ENCODE results near the gene SPTBN4.
"Not testable (repeated sequence)": the region's sequence is repeated elsewhere in the genome, so short reads cannot be mapped to it uniquely, and the experiment has no call there.

Gene SPTBN4

DNA sequence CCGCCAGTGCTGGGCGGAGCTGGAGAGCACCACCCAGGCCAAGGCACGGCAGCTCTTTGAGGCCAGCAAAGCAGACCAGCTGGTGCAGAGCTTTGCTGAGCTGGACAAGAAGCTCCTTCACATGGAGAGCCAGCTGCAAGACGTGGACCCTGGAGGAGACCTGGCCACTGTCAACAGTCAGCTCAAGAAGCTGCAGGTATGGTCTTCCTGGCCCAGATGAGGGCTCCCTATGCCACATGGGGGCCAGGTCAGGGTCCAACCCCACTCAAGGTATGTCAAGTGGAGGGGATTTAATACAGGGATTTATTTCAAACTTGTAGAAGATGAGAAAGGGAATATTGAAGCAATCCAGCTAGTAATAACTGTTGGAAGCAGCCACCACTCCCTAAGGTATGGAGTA lies 67.3 kb downstream of the SPTBN4 start:
- DNase-seq: no peak

DNA sequence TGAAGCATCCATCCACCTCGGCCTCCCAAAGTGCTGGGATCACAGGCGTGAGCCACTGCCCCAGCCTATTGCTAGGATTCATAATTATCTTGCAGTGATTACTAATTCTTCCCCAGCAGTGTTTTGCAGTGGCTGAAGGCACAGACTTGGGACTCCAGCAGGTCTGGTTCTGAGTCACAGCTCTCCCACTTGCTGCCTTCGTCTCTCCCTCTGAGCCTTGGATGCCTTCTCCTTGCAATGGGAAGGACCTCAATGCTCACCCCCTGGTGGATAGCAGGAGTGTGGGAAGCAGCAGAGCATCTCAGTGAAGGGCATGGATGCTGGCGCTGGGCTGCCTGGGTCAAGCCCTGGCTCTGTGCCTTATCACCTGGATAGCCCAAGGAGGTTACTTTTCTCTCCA lies 72.3 kb downstream of the SPTBN4 start:
- no peak for DNase-seq

DNA sequence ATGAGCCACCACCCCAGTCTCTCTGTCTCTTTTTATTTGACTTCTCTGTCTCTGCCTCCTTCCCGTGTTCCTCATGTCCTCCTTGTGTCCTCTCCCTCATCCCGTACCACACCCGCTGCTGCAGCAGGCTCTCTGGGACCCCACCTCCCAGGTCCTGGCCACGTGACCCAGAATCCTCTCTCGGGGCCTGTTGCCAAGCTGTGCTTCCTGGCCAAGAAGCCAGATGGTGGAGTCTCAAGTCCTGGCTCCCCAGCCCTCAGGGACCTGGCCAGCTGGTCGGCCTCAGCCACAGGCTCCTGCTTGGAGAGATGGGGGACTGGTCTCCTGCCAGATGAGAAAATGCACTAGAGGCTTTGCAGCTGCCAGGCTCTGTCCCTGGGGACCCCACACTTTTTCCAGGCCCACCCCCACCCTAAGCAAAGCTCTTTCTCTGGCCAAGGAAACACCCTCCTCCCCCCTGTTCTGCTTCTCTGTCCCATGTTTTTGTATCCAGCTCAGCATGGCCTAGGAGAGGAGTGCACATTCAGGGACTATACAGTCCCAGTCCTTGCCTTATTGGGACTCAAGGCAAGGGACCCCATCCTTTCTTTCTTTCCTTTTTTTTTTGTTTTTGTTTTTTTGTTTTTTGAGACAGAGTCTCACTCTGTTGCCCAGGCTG lies 75.5 kb downstream of the SPTBN4 start:
- no peak for DNase-seq

DNA sequence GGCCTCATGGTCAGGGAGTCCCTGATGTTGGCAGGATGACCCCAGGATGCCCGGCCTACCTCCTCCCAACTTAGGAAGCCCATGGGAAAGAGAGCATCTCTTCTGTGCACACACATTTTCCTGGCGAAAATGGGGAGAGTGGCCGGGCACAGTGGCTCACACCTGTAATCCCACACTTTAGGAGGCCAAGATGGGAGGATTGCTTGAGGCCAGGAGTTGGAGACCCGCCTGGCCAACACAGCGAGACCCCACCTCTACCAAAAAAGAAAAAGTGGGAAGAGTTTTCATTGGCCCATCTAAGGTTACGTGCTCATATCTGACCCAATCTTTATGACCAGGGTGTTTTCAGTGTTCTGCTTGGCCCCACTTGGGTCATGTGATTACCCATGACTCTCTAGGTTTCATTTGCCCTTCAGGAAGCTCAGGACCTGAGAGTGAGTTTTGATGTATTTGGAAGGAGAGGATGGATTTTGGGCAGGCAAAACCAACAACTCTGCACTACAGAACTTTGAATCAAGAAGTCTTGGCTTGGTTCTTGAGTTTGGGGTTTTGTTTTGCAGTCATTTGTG lies 76.3 kb downstream of the SPTBN4 start:
- no peak for DNase-seq

DNA sequence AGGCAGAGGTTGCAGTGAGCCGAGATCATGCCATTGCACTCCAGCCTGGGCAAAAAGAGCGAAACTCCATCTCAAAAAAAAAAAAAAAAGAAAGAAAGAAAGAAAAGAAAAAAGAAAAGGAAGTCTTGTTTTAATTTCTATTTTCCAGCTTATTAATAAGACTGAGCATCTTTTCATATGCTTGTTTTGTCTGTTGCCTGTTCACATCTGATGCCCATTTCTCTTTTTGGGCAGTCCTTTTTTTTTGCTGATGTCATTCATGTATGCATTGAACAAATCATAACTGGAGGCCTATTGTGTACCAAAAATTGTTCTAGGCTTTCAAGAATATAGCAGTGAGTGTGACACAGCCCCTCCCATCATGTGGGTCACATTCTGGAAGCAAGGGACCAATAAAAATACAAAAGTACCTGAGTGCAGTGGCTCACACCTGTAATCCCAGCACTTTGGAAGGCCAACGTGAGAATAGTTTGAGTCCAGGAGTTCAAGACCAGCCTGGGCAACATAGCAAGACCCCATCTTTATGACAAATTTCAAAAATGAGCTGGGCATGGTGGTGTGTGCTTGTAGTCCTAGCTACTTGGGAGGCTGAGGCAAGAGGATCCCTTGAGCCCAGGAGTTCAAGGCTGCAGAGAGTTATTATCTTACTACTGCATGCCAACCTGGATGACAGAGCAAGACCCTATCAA lies 79.5 kb downstream of the SPTBN4 start:
- not testable (repeated sequence) for DNase-seq

DNA sequence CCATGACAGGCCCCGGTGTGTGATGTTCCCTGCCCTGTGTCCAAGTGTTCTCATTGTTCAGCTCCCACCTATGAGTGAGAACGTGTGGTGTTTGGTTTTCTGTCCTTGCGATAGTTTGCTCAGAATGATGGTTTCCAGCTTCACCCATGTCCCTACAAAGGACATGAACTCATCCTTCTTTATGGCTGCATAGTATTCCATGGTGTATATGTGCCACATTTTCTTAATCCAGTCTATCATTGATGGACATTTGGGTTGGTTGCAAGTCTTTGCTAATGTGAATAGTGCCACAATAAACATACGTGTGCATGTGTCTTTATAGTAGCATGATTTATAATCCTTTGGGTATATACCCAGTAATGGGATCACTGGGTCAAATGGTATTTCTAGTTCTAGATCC lies 80.4 kb downstream of the SPTBN4 start:
- DNase-seq: not testable (repeated sequence)

DNA sequence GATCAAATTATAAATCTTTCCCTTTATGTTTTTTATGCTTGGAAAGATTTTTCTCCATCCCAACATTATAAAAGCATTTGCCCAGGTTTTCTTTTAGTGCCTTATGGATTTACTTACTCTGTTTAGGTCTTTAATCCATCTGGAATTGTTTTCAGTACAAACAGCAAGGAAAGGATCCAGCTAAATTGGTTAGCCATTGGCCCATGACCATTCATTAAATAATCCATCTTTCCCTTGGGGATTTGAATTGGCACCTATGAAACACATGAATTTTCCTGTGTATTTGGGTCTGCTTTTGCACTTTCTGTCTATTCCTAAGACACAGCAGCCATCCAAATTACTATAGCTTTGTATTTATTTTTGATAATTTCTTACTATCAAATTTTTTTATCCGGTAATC lies 81.0 kb downstream of the SPTBN4 start:
- no peak for DNase-seq

DNA sequence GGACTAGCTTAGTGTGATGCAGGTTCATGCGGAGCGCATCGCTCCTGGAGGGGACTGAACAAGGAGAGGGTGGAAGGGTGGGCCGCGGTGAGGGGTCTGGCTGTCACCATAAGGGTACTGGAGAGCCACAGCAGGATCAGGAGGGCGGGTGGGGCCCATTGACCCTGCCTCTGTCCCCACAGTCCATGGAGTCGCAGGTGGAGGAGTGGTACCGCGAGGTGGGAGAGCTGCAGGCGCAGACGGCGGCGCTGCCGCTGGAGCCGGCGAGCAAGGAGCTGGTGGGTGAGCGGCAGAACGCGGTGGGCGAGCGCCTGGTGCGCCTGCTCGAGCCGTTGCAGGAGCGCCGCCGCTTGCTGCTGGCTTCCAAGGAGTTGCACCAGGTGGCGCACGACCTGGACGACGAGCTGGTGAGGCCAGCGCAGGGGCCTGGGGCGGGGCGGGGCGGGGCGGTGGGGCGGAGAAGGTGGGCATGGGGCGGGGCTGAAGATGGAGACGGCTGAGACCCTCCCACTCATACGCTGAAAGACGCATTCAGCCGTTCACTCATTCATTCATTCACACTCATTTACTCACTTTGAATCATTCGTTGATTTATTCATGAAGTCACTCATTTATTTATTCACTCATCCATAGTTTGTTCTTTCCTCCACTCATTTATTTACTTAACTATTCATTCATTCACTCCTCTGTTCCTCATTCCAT lies 82.4 kb downstream of the SPTBN4 start:
- peak; percentile 86 for DNase-seq

DNA sequence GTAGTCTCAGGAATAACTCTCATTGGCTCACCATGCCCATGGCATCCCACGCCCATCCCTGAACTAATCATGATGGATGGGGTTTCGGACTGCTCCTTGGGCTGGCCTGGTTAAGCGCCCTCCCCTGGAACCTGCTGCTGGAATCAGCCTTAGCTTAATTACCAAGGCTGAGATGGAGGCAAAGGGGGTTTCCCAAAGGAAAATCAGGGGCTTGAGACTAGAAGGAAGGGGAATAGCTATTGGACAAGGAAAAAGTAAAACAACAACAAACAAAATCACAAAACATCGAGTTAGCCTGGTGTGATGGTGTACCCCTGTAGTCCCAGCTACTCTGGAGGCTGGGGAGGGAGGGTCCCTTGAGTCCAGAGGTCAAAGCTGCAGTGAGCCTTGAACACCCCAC lies 84.2 kb downstream of the SPTBN4 start:
- no peak for DNase-seq

DNA sequence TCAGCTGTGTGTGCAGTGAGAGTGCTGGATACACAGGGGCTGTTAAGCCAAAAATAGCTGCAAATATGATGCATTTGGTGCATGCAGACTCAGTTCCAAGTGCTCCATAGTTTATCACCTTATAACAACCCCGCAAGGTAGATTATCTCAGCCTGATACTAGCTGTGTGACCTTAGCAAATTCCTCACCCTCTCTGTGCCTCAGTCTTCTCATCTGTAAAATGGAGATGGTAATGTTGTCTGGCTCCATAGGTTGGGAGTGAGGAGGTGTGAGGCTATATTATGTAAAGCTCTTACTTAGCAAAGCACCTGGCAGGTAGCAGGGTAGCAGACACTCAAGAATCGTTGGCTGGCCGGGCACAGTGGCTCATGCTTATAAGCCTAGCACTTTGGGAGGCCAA lies 86.0 kb downstream of the SPTBN4 start:
- DNase-seq: no peak

DNA sequence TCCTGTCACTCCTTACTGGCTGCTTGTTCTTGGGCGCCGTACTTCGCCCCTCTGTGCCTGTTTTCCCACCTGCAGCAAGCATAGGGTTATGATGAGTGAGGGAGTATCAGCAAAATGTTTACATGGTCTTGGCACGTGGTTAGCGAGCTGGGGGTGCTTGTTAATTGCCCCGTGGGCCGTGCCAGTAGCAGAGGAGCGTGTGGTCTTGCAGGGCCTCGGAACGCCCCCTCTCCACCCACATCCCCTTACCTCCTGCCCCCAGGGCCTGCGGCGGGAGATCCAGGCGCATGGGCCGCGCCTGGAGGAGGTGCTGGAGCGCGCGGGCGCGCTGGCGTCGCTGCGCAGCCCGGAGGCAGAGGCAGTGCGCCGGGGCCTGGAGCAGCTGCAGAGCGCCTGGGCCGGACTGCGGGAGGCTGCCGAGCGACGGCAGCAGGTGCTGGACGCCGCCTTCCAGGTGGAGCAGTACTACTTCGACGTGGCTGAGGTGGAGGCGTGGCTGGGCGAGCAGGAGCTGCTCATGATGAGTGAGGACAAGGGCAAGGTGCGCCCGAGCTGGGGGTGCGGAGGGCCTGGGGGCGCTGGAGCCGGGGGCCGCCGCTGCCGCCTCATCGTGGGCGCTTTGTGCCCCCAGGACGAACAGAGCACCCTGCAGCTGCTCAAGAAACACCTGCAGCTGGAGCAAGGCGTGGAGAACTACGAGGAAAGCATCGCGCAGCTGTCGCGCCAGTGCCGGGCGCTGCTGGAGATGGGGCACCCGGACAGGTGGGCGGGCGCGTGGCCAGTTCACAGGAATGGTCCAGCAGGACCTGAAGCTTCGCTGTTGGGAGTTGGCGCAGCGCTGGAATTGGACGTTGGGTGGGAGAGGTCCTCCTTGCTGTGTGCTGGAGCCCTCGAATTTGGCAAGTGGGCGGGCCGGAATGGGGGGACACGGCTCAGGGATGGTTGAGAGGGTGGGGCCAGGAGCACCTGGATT lies 87.4 kb downstream of the SPTBN4 start:
- DNase-seq: no peak

DNA sequence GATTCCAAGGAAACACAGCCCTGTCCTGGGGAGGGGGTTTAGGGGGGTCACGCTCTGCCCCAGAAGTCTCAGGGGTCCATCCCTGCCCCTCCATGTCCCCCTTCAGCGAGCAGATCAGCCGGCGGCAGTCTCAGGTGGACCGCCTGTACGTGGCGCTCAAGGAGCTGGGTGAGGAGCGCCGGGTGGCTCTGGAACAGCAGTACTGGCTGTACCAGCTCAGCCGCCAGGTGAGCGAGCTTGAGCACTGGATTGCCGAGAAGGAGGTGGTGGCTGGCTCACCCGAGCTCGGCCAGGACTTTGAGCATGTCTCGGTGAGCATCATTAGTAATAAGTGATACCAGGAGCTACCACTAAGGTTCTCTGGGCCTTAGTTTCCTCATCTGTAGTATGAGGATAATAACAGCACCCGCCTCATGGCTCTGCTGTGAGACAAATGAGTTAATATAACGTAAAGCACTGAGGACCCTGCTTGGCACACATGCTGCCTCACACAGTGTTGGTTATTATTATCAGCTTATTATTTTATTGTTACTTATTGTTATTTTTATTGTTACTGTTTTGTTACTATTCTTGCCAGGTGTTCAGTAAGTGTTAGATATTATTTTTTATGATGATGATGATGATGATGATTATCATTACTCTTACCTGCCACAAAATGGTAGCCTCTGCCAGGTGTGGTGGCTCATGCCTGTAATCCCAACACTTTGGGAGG lies 89.3 kb downstream of the SPTBN4 start:
- no peak for DNase-seq

DNA sequence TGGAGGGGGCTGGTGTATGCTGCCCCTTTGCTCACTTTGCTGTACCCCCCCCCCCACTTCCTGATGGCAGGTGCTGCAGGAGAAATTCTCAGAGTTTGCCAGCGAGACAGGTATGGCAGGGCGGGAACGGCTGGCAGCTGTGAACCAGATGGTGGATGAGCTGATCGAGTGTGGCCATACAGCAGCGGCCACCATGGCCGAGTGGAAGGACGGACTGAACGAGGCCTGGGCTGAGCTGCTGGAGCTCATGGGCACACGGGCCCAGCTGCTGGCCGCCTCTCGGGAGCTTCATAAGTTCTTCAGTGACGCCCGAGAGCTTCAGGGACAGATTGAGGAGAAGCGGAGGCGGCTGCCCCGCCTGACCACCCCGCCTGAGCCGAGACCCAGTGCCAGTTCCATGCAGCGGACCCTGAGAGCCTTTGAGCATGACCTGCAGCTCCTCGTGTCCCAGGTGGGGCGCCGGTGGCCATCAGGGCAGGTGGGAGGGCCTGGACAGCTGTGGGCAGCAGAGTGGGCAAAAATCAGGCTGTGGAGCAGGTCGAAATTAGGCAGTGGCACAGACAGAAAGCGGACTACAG lies 90.2 kb downstream of the SPTBN4 start:
- no peak for DNase-seq

DNA sequence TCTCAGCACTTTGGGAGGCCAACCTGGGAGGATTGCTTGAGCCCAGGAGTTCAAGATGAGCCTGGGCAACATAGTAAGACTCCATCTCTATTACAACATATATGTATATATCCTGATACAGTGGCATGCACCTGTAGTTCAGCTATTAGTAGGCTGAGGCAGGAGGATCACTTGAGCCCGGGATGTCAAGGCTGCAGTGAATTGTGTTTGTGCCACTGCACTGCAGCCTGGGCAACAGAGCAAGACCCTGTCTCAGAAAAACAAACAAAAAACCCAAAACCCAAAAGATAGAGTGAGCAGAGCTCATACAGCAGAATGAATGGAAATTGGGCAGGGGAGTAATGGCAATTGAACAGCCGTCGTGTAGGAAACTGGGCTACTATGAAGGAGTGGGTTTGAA lies 92.6 kb downstream of the SPTBN4 start:
- DNase-seq: no peak

DNA sequence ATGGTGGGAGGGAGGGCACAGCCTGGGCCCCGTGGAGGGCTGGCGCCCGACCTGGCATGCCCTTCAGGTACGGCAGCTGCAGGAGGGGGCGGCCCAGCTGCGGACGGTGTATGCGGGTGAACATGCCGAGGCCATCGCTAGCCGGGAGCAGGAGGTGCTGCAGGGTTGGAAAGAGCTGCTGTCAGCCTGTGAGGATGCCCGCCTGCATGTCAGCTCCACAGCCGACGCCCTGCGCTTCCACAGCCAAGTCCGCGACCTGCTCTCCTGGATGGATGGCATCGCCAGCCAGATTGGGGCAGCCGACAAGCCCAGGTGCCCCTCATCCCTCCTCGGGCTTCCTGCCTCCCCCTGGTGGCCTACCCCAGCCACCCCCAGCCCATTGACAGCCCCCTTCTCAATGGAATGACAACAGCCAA lies 93.3 kb downstream of the SPTBN4 start:
- no peak for DNase-seq

DNA sequence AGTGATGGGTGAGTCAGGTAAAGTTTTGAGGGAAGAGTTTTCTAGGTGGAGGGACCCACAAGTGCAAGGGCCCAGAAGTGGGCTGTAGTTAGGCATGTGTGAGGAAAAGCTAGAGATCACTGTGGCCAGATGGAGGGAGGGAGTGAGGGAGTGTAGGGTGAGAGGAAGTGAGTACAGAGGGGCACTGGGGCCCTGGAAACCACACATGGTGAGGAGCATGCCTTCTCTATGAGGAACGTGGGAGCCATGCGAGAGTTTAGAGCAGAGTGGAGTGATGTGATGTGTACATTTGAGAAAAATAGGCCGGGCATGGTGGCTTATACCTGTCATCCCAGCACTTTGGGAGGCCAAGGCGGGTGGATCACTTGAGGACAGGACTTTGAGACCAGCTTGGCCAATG lies 95.1 kb downstream of the SPTBN4 start:
- DNase-seq: no peak

DNA sequence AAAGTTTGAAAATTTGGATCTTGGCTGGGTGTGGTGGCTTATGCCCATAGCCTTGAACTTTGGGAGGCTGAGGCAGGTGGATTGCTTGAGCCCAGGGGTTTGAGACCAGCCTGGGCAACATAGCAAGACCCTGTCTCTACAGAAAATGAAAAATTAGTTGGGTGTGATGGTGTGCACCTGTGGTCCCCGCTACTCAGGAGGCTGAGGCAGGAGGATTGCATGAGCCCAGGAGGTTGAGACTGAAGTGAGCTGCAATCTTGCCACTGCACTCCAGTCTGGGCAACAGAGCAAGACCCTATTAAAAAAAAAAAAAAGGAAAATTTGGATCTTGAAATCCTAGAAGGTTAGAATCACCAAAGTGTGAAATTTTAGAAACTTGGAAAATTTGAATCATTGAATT lies 97.7 kb downstream of the SPTBN4 start:
- DNase-seq: not testable (repeated sequence)

DNA sequence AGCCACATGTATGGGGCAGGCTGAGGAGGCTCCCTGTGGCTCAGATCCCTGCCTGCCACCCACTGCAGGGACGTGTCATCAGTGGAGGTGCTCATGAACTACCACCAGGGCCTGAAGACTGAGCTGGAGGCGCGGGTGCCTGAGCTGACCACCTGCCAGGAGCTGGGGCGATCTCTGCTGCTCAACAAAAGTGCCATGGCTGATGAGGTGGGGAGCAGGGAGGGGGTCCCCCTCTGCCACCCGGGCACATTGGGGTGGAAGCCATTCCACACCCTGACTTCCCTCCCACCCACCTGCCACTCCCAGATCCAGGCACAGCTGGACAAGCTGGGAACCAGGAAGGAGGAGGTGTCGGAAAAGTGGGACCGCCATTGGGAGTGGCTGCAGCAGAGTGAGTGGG lies 98.6 kb downstream of the SPTBN4 start:
- DNase-seq: no peak

DNA sequence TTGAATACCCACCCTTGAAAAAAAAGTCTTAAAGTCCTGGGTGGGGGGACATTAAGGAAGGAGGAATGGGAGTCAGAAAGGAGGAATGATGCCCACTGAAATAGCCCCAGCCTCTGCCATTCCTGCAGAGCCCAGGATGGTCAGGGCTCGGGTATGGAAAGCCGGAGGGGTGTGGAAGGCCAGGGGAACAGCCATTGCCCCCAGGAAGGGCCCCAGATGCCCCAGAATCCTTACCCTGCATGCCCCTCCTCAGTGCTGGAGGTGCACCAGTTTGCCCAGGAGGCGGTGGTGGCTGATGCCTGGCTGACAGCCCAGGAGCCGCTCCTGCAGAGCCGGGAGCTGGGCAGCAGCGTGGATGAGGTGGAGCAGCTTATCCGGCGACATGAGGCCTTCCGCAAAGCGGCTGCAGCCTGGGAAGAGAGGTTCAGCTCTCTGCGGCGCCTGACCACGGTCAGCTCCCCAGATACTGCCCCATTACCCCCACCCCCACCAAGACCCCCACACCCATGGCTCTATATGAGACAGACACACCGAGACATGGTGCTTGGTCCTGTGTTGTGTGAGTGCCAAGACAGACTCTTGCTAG lies 99.2 kb downstream of the SPTBN4 start:
- no peak for DNase-seq

DNA sequence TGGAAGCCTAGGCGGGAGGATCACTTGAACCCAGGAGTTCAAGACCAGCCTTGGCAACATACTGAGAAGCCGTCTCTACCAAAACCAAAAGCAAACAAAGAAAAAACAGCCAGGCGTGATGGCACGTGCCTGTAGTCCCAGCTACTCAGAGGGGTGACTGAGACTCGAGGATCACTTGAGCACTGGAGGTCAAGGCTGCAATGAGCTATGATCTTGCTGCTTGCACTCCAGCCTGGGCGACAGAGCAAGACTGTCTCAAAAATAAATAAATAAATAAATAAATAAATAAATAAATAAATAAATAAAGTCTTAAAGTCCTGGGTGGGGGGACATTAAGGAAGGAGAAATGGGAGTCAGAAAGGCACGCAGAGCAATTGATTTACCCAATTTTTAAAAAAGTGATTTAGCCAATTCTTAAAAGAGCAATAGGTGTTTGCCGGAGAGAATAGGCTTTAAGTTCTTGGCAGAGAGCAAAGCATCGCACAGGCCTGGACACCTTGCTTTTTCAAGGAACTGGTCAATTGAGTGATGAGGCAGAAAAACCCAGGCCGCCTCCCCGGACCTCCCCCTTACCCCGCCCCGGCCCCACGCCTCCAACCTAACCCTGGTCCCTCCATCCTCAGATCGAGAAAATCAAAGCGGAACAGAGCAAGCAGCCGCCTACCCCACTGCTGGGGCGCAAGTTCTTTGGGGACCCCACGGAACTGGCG lies 100.4 kb downstream of the SPTBN4 start:
- no peak for DNase-seq

Data from activated CD8-positive, alpha-beta memory T cell treated with anti-CD3 and anti-CD28 coated beads, Interleukin-2, amount 50 U/mL, for 48 hours (primary cell).